NCI-H446 (cell line): ENCODE measurements around the gene DLG2.
A peak's percentile ranks its signal among the peaks of the same experiment; 100 is the strongest.

Experiments
- DNase-seq, 2 experiments: peaks; one replicate each; lab custom pipeline; 2025; lab: John Stamatoyannopoulos, UW

The DLG2 gene

DNA sequence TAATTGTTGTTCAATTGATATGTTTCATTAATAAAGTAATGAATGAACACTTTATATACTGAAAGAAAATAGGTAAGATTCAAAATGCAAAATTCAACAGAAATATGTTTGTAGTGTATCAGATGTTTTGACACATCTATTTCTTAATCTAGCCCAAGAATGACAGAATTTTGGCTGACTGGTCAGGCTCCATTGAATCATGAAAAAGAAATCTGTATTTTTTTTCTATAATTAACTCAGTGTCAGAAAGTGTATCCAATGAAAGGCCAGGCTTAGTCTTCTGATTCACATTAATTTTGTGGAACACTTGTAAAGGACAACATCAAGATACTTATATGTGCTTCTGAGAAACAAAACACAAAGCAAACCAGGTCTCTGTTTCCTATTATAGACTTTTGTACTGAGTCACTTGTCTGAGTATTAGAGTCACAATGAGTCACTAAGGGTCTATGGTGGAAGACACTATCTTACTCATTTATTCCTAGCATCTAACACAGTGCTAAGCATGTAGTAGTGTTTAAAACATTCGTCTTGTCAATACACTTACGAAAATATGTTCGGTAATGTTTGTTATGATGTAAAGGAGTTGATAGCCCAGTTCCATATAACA, 2043.3 kb downstream of the DLG2 start:
- DNase-seq = no peak

DNA sequence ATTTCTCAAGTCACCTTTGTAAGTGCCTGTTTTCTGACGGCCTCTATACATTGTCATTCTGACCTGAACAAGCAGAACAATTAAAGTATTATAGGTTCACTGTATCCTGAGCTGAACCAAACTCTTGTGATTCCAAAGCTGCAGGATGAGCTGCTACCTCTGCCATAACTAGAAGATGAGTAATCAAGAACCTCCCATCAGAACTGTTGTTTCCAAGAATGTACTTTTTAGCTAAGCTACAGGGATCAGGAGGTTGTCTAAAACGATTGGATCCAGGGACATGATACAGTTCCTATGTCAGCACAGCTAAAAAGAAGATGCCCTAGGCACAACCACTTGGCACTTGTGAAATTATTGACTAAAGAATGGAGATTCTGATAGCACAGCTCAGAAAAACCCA, 2052.6 kb downstream of the DLG2 start:
- no peak for DNase-seq

DNA sequence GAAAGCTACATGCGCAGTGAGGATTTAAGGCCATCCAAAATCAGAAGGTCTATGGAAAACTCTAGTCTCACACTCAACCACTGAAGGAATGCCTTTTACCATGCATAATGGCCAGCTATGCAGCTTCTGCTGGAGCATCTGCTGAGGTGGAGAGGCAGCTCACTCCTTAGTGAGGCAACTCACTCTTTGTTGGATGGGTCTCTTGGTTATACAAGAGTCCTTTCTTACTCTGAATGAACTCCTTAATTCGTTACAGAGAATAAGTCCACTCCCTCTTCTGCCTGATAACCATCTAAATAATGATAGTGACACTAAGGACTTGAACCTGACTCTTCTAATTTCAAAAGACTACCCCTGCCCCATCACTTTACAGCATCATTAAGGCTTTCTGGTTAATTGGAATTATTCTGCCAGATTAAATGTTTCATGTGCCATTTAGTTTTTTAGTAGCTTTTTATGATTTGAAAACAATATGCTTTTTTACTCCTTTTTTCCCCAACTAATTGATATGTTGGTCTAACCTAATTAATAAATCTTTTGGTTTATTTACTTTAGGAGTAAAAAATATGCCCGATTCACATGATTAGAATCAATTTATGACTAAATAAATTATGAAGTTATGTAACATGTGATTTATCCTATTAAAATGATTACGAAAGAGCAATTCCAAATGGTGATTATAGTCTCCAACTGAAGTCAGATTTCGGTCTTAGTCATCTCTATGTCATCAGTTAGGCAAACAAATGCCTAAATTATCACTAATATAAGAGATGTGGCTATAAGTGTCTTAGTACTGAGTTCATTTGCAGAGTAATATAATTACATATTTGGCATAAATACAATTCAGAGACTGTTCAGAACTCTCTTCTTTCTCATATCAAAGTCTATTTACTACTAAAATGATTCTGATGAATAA, 2054.3 kb downstream of the DLG2 start:
- no peak for DNase-seq

DNA sequence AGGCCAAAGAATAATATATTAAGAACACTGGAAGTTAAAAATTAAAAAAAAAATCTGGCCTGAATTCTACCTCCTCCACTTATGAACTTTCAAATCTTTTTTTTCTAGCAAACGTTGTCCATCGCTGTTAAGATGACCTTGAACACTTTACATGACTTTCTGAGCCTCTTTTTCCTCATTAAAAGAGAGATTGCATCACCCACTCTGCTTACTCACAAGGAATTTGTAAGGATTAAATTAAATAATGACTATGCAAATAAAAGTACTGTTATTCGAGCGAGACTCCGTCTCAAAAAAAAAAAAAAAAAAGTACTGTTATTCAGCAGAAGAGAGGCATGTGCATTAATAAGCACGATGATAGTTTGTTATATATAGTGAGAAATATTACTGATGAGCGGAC, 2055.8 kb downstream of the DLG2 start:
- no peak for DNase-seq

DNA sequence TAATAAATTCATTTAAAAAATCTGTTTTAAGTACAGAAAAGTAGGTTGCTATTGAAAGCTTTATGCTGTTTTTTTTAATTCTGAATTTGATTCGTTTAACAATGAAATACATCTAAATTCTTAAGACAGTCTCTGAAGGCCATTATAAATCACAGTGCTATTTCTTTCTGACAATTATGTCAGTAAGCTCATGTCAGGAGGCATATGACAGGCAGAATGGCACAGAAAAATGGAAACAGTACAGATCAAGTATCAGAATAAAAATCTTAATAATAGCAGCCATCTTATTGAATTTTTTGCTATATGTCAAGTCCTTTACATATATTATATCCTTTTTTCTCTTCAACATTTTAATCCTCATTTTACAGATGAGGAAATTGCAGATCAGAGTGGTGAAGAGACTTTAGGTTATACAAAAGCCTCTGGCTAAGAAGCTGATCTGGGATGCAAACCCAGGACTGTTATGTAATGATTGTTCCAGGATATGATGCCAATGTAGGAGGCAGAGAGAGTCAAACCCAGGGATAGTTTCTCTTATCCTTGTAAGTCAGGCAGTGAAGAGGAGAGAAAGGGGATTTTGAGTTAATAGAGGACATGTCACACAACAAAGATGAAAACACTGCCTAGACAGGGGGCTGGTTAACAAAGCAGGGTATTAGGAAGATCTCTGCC, 2057.9 kb downstream of the DLG2 start:
- DNase-seq = no peak

DNA sequence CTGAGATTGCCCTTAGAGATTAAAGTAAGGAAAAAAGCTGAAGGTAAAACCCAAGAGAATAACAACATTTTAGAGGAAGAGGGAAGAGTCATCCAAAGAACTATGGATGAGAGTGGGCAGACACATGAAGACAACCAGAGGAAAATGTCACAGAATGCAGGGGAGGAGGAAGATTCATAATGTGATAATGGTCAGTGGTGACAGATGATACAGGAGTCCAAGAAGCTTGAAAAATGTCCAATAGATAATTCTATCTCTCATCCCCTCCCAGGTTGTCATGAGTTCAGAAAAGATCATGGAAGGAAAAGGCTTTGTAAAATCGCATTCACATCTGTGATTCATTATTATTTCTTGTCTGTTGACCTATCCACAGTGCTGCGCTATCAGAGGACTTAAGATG, 2058.6 kb downstream of the DLG2 start:
- no peak for DNase-seq

DNA sequence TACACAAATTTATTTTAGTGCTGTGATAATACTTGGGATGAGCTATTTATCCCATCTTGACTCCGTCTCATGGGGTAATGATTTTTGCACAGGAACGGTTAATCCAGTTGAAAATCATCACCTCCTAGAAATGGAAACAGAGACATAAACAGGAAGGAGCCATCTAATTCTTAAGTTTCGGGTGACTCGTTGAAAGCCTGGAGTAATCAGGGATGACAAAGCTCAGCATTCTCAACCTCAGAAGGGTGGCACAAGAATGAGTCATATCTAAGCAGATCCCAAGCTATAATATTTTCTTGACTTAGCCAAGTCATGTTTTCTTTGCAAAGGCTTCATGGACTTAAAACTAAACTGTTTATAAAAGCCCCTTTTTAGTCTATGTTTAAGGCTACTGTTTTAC, 2060.2 kb downstream of the DLG2 start:
- DNase-seq = no peak

DNA sequence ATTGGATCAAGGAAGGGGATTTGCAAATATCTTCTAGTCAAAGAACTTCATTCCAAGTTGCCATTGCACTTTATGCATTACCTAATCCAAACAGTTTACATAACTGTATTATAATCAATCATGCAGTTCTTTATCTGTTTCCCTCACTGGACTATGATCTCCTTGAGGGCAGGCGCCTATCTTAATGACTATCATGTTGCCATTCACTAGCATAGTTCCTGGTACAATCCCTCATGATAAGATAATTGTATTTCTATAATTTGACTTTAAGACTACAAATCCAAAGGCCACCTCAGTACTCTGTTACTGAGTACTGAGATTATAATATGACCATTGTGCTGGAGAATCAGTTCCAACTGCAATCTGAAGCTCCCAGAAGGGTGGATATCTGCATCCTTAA, 2062.3 kb downstream of the DLG2 start:
- DNase-seq = no peak

DNA sequence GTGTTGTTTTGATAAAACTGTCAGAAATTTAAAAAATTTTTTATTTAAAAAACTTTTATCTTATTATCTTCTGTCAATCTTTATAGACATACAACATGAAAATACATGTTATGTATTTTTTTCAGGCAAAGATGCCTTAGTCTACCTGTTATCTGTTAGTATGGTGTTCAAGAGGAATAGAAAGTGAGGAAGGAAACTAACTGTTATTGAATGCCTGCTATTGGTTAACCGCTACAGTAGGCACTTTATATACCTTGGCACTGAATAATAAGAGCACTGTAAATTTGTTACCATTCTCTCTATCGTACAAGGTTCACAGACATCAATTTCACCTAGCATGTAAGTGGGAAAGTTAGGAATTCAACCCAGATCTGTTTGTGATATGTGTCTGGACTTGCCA, 2068.9 kb downstream of the DLG2 start:
- no peak for DNase-seq

DNA sequence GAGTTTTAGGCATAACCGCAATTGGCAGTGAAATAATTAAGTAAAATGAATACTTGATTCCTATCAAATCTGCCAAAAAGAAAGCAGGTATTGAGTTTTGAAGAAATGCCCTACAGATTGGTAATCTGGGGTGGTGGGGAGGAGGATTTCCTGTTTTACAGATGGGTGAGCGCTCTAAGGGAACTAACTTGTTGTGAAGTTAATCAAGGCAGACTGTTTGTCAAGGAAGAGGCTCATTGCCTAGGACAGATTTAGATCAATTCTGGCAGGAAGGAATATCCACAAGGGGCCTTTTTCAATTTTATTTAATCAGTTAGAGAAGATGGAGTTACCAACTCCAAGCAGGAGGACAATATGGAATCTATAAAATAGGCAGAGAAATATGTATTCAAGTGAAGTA, 2069.5 kb downstream of the DLG2 start:
- DNase-seq = peak in 1 of 2 experiments; percentile 19

DNA sequence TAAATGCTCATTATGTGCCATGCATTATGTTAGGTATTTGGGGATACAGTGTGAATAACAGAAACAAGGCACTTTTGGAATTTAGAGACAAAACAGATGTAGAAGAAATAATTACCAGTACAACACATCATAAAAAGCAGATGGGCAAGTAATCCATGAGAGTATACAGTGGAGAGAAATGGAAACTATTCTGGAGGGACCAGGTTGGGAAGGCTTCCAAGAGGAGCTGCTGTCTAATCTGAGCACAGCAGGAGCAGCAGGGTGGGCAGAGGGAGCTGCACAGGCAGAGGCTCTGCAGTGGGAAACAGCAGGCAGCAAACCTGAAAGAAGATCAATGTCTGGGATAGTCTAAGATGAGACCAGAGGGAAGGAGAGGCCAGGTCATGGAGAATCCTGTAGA, 2072.3 kb downstream of the DLG2 start:
- DNase-seq = peak; percentile 91 to 93

DNA sequence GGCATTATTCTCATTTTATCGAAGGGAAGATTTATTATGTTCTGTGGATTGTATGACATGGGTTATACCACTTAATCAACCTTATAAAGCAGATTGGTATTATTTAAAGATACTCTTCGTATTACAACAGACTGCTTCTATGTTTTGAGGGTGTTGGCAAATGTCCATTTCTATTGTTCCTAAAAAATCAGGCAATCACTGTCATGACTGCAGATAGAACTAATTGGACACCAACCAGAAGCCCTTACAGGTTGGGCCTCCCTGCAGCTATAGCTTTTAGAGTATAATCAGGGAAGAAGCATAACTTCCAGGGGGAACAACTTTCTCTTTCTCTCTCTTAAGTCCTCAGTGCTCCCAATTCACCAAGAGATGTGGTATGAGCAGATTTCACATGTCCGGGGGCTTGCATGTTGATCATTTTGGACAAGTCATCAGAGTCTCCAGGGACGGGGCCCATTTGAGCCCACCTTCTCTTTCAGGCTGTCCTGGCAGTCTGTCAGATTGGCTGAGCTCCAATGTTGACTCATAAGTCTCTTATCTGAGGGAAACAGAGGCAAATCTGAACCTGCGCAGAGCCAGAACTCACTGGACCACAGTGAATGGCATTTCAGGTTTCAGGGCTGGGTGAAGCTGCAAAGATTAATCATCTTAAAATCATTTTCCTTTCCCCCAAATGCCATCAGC, 2077.0 kb downstream of the DLG2 start:
- no peak for DNase-seq

DNA sequence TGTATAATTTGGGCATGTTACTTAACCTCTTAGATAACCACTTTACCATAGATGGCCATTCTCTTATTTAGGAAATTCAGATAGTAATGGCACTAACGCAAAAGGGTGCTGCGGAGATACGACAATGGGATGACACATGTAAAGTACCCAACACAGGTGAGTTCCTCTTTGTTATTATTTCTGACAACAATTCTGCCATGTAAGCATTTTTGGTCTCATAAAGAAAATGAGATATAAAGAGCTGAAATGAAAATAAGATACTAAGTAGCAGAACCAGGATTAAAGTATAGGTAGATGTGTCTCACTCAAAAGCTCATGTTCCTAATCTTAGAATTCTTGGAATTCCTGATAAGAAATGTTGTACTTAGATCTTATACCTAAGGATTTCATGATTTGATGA, 2080.8 kb downstream of the DLG2 start:
- no peak for DNase-seq

DNA sequence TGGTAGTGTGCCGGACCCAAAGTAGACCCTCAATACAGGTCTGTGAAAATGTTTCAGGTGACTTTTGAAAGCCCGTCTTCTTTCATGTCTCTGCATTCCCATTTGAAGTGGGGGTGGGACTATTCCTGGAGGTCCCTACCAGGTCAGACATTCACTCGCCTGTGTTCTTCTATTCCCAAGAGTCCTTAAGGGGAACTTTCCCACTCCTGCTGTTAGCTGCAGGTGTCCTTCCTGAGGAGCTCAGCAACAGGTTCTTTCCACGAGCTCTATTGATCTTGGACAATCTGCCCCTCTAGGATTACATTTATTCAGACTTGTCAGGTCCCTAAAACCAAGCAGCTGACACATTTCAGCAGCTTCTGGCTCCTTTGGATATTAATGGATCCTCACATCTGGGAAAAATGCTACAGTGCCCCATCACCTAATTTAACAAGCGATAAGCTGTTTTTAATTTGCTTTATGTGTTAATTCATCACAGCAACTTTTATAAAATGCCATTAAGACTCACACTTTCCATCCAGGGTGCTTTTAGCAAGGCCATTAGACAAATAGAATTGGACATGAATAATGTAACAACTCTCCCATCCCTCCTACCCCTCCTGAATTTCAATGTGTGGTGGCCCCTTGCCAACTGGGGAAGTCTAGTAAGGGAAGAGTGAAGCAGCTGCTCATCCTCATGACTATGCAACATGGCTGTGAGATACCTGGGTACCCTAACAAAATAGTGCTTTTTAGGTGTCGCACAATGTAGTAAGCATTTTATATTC, 2081.5 kb downstream of the DLG2 start:
- DNase-seq = peak in 1 of 2 experiments; percentile 34

DNA sequence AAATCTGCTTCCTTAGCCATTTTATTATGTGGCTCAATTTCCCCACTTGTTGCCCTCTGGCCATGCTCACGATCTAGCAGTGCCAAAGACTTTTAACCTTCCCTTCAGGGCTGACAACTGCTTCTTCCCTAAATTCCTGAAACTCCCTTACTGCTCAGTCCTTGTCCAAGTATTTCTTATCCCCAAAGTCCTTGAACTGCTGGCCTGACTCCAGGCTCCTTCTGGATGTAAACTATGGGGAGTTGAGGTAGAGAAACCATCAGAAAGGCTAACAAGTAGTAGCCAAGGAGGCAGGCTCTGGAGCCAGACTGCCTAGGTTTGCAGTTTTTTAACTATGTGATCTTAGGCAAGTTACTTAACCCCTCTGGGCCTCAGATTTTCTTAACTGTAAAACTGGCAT, 2082.3 kb downstream of the DLG2 start:
- DNase-seq = no peak

DNA sequence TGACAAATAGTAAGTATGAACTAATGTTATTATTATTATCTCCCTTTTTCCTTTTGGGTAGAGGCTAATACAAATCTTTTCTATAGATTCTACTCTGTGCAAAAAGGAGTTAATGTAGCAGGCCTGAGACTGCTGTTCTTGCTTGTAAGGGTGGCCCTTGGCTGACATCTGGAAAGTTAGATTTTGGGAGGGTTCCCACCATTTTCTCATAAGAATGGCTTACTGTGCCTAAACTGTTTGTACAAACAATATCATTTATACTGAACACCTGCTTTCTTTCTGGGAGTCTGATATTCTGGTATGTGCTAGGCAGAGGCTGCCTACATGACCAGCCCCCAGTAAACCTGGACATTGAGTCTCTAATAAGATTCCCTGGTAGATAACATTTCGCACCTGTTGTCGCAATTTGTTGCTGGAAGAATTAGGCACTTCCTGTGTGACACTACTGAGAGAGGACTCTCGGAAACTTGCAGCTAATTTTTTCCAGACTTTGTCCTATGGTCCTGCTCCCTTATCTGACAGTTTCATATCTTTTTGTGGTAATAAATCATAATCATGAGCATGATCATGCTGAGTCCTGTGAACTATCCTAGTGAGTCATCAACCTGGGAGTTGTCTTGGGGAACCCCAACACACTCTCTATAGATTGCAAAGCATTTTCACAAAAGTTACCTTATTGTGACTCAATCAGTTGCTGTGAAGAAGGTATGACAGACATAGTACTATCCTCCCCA, 2083.3 kb downstream of the DLG2 start:
- no peak for DNase-seq

DNA sequence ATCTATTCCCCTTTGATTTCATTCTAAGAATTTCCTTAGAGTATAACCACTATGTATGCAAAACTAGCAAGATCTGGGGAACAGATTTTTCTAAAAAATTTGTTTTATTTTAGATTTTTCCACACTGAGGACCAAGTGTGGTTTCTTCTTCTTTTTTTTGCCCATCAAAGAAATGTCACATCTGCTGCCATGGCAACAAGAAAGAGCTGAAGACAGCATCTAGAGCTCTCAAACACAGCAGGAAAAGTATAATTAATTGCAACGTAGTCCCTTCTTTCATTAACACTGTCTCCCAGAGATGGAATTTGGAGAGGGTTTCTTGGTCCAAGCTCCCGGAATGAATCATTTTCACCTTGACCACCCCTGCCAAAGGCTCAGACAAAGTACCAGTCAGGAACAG, 2084.3 kb downstream of the DLG2 start:
- DNase-seq = no peak

DNA sequence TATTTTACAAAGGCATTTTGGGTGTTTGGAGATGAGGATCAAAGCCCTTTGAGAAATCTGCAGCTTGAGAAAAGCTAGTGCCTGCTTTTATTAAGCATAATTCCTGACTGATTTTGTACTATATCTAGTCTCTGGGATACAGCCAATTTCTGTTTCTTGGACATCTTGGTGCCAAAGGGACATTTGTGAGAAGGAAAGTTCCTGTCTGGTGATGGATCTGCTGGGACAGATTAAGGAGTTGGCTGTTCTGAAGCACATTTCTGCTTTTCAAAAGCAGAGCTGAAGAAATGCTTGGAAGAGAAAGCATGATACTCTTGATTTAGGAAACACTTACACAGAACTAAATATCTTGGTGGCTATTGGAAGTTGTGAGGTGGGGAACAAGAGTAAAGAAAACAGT, 2086.4 kb downstream of the DLG2 start:
- no peak for DNase-seq

DNA sequence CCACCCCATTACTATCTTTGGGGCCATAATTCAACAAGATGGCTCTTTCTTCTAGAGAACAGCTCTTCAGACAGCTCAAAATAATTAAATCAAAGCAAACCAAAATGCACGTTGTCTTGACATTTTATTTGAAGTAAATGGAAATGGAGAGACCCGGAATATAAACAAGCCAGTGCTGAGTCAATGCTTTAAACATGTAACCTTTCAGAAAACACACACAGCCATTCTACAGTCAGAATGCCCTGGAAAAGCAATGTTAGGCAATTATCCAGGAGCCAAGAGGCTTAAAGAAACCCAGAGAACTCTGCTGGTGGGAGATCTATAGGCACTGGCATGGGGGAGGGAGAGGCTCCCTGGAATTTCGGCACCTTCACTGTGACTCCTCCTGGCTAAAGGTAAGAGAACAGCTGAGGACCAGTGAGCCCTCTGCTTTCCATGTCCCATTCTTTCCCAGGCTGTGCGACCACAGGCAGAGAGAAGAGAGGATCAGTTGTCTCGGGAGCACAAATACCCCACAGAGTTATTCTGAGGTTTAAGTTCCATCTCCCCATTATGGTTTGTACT, 2086.9 kb downstream of the DLG2 start:
- no peak for DNase-seq

DNA sequence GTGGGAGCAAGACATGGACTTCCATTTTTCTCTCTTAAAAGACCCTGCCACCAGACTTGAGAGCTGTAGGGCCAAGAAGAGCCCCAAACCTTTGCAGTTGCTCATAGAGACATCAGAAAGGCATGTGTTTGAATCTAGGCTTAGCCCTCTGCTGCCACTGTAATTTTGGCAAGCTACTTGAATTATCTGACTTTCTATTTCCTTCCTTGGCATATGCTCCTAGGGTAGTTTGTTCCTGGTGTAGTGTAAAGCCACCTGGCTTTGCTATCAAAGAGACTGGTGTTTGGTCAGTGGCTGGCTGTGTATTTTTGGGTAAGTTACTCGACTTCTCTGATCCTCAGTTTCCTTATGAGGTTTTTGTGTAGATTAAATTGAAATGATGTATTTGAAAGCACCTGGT, 2088.9 kb downstream of the DLG2 start:
- DNase-seq = peak in 1 of 2 experiments; percentile 51
